IMR-90 (cell line): ENCODE measurements around the gene RPN2. TPM values are rescaled to one million over a fixed set of nuclear protein-coding genes. Genes with fewer than 3 reads are reported as not detected.

Experiments
- ATAC-seq: fragments of 200-7000 bp; cut with Tn5 transposase; 2 replicates; pipeline ENCODE4 v1.9.1; 2020; ENCODE audit warnings: low read depth, mild to moderate bottlenecking, moderate library complexity
- BruUV-seq: library from RNA; stranded (reverse); fragments of 400-500 nt; replicated peaks from 2 replicates; lab custom pipeline; 2021; lab: Mats Ljungman, UMichigan
- CTCF ChIA-PET: fragments of 300-600 bp; formaldehyde crosslinking; extraction: SDS; loops from one replicate; lab custom pipeline; 2021; ENCODE audit warnings: antibody characterized with exemption; lab: Yijun Ruan, JAX
- POLR2A ChIA-PET: fragments of 300-600 bp; sonication (Branson Sonifier 250); formaldehyde crosslinking; loops from one replicate; lab custom pipeline; 2022; ENCODE audit warnings: antibody characterized with exemption; ENCODE audit not compliant: unreplicated experiment; lab: Charles Lee
- DNase-seq: peaks from one replicate; pipeline ENCODE4 v3.0.0; 2013
- H2AFZ ChIP-seq: replicated peaks from 2 replicates; pipeline ENCODE3; 2013; ENCODE audit warnings: low read length, mild to moderate bottlenecking; ENCODE audit not compliant: poor library complexity
- H2AK5ac ChIP-seq: 2 replicates; pipeline ENCODE4 v1.6.1; 2013; ENCODE audit warnings: low read depth, low read length, inconsistent platforms
- H2AK9ac ChIP-seq: replicated peaks from 2 replicates; pipeline ENCODE3; 2013; ENCODE audit warnings: mild to moderate bottlenecking, low read depth, low read length, moderate library complexity; ENCODE audit not compliant: poor library complexity
- H2BK120ac ChIP-seq: 2 replicates; pipeline ENCODE4 v1.6.1; 2013; ENCODE audit warnings: low read depth, low read length, inconsistent platforms
- H2BK15ac ChIP-seq: 3 replicates; pipeline ENCODE4 v1.6.1; 2013; ENCODE audit warnings: low read depth, low read length, inconsistent platforms
- H2BK20ac ChIP-seq: 2 replicates; pipeline ENCODE4 v1.6.1; 2013; ENCODE audit warnings: low read depth, mild to moderate bottlenecking, inconsistent platforms, low read length, moderate library complexity
- H2BK5ac ChIP-seq: 2 replicates; pipeline ENCODE4 v1.6.1; 2013; ENCODE audit warnings: mild to moderate bottlenecking, low read depth, low read length, inconsistent platforms; ENCODE audit not compliant: poor library complexity, severe bottlenecking
- H3K14ac ChIP-seq: replicated peaks from 2 replicates; pipeline ENCODE4 v1.6.1; 2013; ENCODE audit warnings: low read depth, low read length, inconsistent platforms
- H3K18ac ChIP-seq: 2 replicates; pipeline ENCODE4 v1.6.1; 2013; ENCODE audit warnings: low read depth, low read length, control low read depth
- H3K23ac ChIP-seq: 2 replicates; pipeline ENCODE4 v1.6.1; 2013; ENCODE audit warnings: low read depth, low read length, inconsistent platforms
- H3K27ac ChIP-seq: 2 replicates; pipeline ENCODE4 v1.5.1; 2013; ENCODE audit warnings: mild to moderate bottlenecking, control low read depth, low read length; ENCODE audit not compliant: insufficient read depth
- H3K27me3 ChIP-seq: 2 replicates; pipeline ENCODE4 v1.6.1; 2013; ENCODE audit warnings: low read length; ENCODE audit not compliant: control insufficient read depth, insufficient read depth
- H3K36me3 ChIP-seq: 2 replicates; pipeline ENCODE4 v1.6.1; 2013; ENCODE audit warnings: low read length, mixed read lengths; ENCODE audit not compliant: control insufficient read depth, insufficient read depth
- H3K4ac ChIP-seq: 2 replicates; pipeline ENCODE4 v1.6.1; 2013; ENCODE audit warnings: low read depth, low read length, inconsistent platforms
- H3K4me1 ChIP-seq: 2 replicates; pipeline ENCODE4 v1.6.1; 2013; ENCODE audit warnings: low read length, mixed read lengths; ENCODE audit not compliant: control insufficient read depth, insufficient read depth
- H3K4me2 ChIP-seq: 2 replicates; pipeline ENCODE4 v1.6.1; 2013; ENCODE audit warnings: low read depth, mild to moderate bottlenecking, control low read depth, low read length, moderate library complexity
- H3K4me3 ChIP-seq: 2 replicates; pipeline ENCODE4 v1.5.1; 2013; ENCODE audit warnings: low read depth, mild to moderate bottlenecking, control low read depth, low read length, moderate library complexity; ENCODE audit not compliant: insufficient read depth
- H3K56ac ChIP-seq: 2 replicates; pipeline ENCODE4 v1.6.1; 2013; ENCODE audit warnings: low read length, inconsistent platforms; ENCODE audit not compliant: insufficient read depth; ENCODE audit errors: extremely low read depth
- H3K79me1 ChIP-seq, 2 experiments: 2 replicates each; pipeline ENCODE4 v1.6.1; 2013; ENCODE audit warnings: low read length in 2 of 2, inconsistent platforms in 1 of 2, low read depth in 1 of 2
- H3K9ac ChIP-seq: 2 replicates; pipeline ENCODE4 v1.6.1; 2013; ENCODE audit warnings: low read depth, low read length, control low read depth
- H3K9me1 ChIP-seq: 2 replicates; pipeline ENCODE4 v1.6.1; 2013; ENCODE audit warnings: low read length, inconsistent platforms; ENCODE audit not compliant: insufficient read depth
- H3K9me3 ChIP-seq: 2 replicates; pipeline ENCODE4 v1.6.1; 2013; ENCODE audit warnings: low read length; ENCODE audit not compliant: control insufficient read depth, insufficient read depth
- H4K20me1 ChIP-seq: 2 replicates; pipeline ENCODE4 v1.6.1; 2013; ENCODE audit warnings: low read length, inconsistent platforms; ENCODE audit not compliant: insufficient read depth
- H4K5ac ChIP-seq: 2 replicates; pipeline ENCODE4 v1.6.1; 2013; ENCODE audit warnings: mild to moderate bottlenecking, low read depth, low read length, control low read depth
- H4K8ac ChIP-seq, 2 experiments: 2 replicates each; pipeline ENCODE4 v1.6.1; 2013; ENCODE audit warnings: low read depth in 2 of 2, low read length in 2 of 2, control low read depth in 1 of 2, inconsistent platforms in 1 of 2
- H4K91ac ChIP-seq: 2 replicates; pipeline ENCODE4 v1.6.1; 2013; ENCODE audit warnings: low read depth, low read length, inconsistent platforms; ENCODE audit not compliant: insufficient read depth
- BHLHE40 ChIP-seq: fragments of 150-350 bp; IDR thresholded peaks from 2 replicates; pipeline ENCODE4 v1.6.1; 2016; ENCODE audit warnings: mild to moderate bottlenecking, low read depth, low read length
- CEBPB ChIP-seq: IDR thresholded peaks from 2 replicates; pipeline ENCODE4 v1.6.1; 2012; ENCODE audit warnings: low read depth, low read length, improper control_type of control experiment
- CHD1 ChIP-seq: IDR thresholded peaks from 2 replicates; pipeline ENCODE4 v1.6.1; 2012; ENCODE audit warnings: low read depth, low read length, improper control_type of control experiment
- NFE2L2 ChIP-seq: fragments of 150-350 bp; IDR thresholded peaks from 2 replicates; pipeline ENCODE4 v1.6.1; 2016; ENCODE audit warnings: low read depth, mild to moderate bottlenecking, low read length
- POLR2A ChIP-seq: IDR thresholded peaks from 2 replicates; pipeline ENCODE4 v1.6.1; 2012; ENCODE audit warnings: mild to moderate bottlenecking, low read depth, low read length
- USF2 ChIP-seq: fragments of 150-350 bp; IDR thresholded peaks from 2 replicates; pipeline ENCODE4 v1.6.1; 2017; ENCODE audit warnings: mild to moderate bottlenecking, antibody characterized with exemption, low read length, low read depth
- WGBS, 2 experiments: methylation state at CpG; one replicate each; pipeline versions ENCODE4 v1.1.5 to v1.1.7; 2013; ENCODE audit warnings: missing lambda C conversion rate in 2 of 2; ENCODE audit not compliant: insufficient read length in 1 of 2; ENCODE audit errors: extremely low coverage in 2 of 2; 5-methylcytosine and 5-hydroxymethylcytosine counted together
- dilution Hi-C: fragments of 300-500 bp; cut with HindIII; formaldehyde crosslinking; loops from one replicate; pipeline ENCODE4 v1.14.3; 2018; ENCODE audit warnings: low sequenced_read_pairs; ENCODE audit not compliant: unreplicated experiment
- in situ Hi-C: fragments of 300-500 bp; cut with MboI; formaldehyde crosslinking; loops from 3 replicates; pipeline ENCODE4 v1.14.3; 2019; ENCODE audit warnings: low sequenced_read_pairs, inconsistent platforms, mixed read lengths
- intact Hi-C: fragments of 100-400 bp; cut with micrococcal nuclease; formaldehyde crosslinking; loops from 2 replicates; pipeline ENCODE4 v1.10.0; 2022
- polyA plus RNA-seq, 3 experiments: library from polyadenylated mRNA; depleted of rRNA; stranded (reverse); fragments of >200 nt; gene quantifications; 2 replicates each; pipeline ENCODE4 v1.2.3, GENCODE V29; 2012; ENCODE audit warnings: low replicate concordance in 1 of 3
- total RNA-seq: library from RNA; depleted of rRNA; stranded (reverse); fragments of >200 nt; gene quantifications from 2 replicates; pipeline ENCODE4 v1.2.3, GENCODE V29; 2012

RPN2 gene
- total and polyA plus RNA-seq, 2 of the 4 experiments (the other 2 are of a cell fraction), result 305 to 481 TPM

DNA sequence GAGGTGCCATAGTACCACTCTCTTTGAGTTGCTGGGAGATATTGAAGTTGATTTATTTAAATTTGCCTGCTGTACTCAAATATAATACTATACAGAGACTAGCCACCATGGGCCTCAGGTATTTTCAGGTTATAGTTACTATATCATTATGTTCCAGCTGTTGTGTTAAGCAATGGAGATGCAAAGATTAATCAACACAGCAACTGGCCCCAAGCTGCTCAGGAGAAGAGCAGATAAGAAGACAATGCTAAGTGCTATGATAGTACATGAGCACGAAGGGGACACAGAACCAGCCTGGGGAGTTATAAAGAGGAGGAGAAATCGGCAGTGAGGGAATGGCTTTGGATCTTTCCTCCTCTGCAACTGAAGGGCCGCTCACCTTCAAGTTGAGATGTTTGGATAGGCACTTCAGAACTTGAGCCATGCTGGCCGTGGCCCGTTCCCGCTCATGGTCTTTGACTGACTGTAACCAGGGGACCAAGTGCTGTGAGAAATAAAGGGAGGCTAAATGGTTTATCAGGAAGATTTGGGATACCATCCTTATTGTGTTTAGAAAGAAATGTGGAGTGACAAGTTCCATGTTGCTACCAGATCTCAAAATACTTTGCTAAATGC lies 24.3 kb upstream of the RPN2 start:
- Histone ChIP-seq H3K27me3 (no peaks in the 10 kb centered on the region), H3K4me3 (no peak overlapping the region), H3K79me1 (no peaks in the 10 kb centered on the region), H4K5ac (no peak overlapping the region), H4K20me1 (no peaks in the 10 kb centered on the region), H3K4me2 (no peak overlapping the region), H3K4ac (no peak overlapping the region), H4K8ac (no peak overlapping the region), H2BK20ac (no peak overlapping the region), H3K27ac (no peak overlapping the region), H2AK9ac (no peak overlapping the region), H4K91ac (no peak overlapping the region), H3K9me1 (no peaks in the 10 kb centered on the region), H3K9ac (no peak overlapping the region), H3K14ac (no peak overlapping the region), H3K36me3 (no peaks in the 10 kb centered on the region), H3K4me1 (no peaks in the 10 kb centered on the region), H3K23ac (no peak overlapping the region), H3K18ac (no peak overlapping the region), H2AK5ac (no peak overlapping the region), H2BK120ac (no peak overlapping the region), H3K56ac (no peak overlapping the region), H2BK15ac (no peak overlapping the region), H2BK5ac (no peak overlapping the region), H3K9me3 (no peaks in the 10 kb centered on the region), H2AFZ (no peak overlapping the region)
- WGBS, 2 experiments, result 67% methylated on average over 2 of the region's 6 CpGs; no CpG with 5 or more reads in 1 of the 2 experiments
- no peak for ATAC-seq
- no TSS peak for BruUV-seq
- DNase-seq, result no peak
- ChIA-PET CTCF (no interaction called here), POLR2A (no interaction called here)
- TF ChIP-seq NFE2L2, result no peak
- TF ChIP-seq BHLHE40, result no peak
- TF ChIP-seq USF2, result no peak
- TF ChIP-seq POLR2A, result no peak
- no peak for TF ChIP-seq CHD1
- TF ChIP-seq CEBPB, result no peak
- intact Hi-C loops, result no loop called here
- dilution Hi-C loops, result no loop called here
- in situ Hi-C loops, result no loop called here
